Endodermal cell (in vitro differentiated cells): ENCODE results near the gene AIG1. TPM values are rescaled to one million over a fixed set of nuclear protein-coding genes. Genes with fewer than 3 reads are reported as not detected.

ENCODE experiments used
- DNase-seq: peaks from one replicate; pipeline ENCODE4 v3.0.0-alpha.2; 2017
- H3K27ac ChIP-seq: 2 replicates; pipeline ENCODE4 v1.5.1; 2013; ENCODE audit warnings: mild to moderate bottlenecking, low read depth, low read length, moderate library complexity
- H3K27me3 ChIP-seq: 2 replicates; pipeline ENCODE4 v1.6.1; 2013; ENCODE audit warnings: mild to moderate bottlenecking, low read length, moderate library complexity; ENCODE audit not compliant: insufficient read depth, control insufficient read depth, poor library complexity, severe bottlenecking
- H3K36me3 ChIP-seq: 2 replicates; pipeline ENCODE4 v1.7.0; 2013; ENCODE audit warnings: mild to moderate bottlenecking, low read length, moderate library complexity; ENCODE audit not compliant: control insufficient read depth, insufficient read depth
- H3K4me1 ChIP-seq: one replicate; pipeline ENCODE4 v1.7.0; 2013; ENCODE audit warnings: low read length; ENCODE audit not compliant: control insufficient read depth, insufficient read depth
- H3K4me3 ChIP-seq: 2 replicates; pipeline ENCODE4 v1.5.1; 2013; ENCODE audit warnings: mild to moderate bottlenecking, low read length, moderate library complexity
- H3K9ac ChIP-seq: 2 replicates; pipeline ENCODE4 v1.6.1; 2013; ENCODE audit warnings: mild to moderate bottlenecking, low read length, moderate library complexity; ENCODE audit not compliant: poor library complexity, severe bottlenecking; ENCODE audit errors: extremely low read depth
- H3K9me3 ChIP-seq: 2 replicates; pipeline ENCODE4 v1.6.1; 2013; ENCODE audit warnings: mild to moderate bottlenecking, low read length, moderate library complexity; ENCODE audit not compliant: control insufficient read depth
- H3K27ac Mint-ChIP-seq: 2 replicates; pipeline ENCODE4 v1.8.0; 2020; ENCODE audit warnings: mixed read lengths
- H3K27me3 Mint-ChIP-seq: 2 replicates; pipeline ENCODE4 v1.8.0; 2021; ENCODE audit warnings: mild to moderate bottlenecking, mixed read lengths; ENCODE audit not compliant: insufficient read depth
- H3K36me3 Mint-ChIP-seq: 2 replicates; pipeline ENCODE4 v1.8.0; 2020; ENCODE audit warnings: low read depth, mixed read lengths
- H3K4me1 Mint-ChIP-seq: 2 replicates; pipeline ENCODE4 v1.8.0; 2020; ENCODE audit warnings: mixed read lengths
- H3K4me3 Mint-ChIP-seq: 2 replicates; pipeline ENCODE4 v1.8.0; 2020; ENCODE audit warnings: mild to moderate bottlenecking, moderate library complexity, mixed read lengths
- H3K9me3 Mint-ChIP-seq: 2 replicates; pipeline ENCODE4 v1.8.0; 2020; ENCODE audit warnings: mild to moderate bottlenecking, mixed read lengths
- CTCF ChIP-seq: fragments of 200-600 bp; sonication (generic); conservative IDR thresholded peaks from 2 replicates; pipeline ENCODE4 v1.5.0; 2021; ENCODE audit warnings: antibody characterized with exemption, mild to moderate bottlenecking
- WGBS, 2 experiments: methylation state at CpG; one replicate each; pipeline versions ENCODE4 v1.1.5 to v1.1.7; 2013; ENCODE audit warnings: missing lambda C conversion rate in 2 of 2, mixed read lengths in 1 of 2; ENCODE audit not compliant: insufficient coverage in 1 of 2, insufficient read length in 1 of 2; 5-methylcytosine and 5-hydroxymethylcytosine counted together
- total RNA-seq, 2 donors: library from RNA; stranded (reverse); fragmentation: NEBNext Ultra II Directional in 1 of 2; extraction: Animal tissue kit (Norgen Biotek cat#: 25700) in 1 of 2; gene quantifications; 2 replicates in 1 of 2; 3 replicates in 1 of 2; pipeline ENCODE4 v1.2.1, GENCODE V29; 2021

Gene AIG1
- total RNA-seq, 2 donors from 2014 or later = 23.0 to 25.2 TPM

DNA sequence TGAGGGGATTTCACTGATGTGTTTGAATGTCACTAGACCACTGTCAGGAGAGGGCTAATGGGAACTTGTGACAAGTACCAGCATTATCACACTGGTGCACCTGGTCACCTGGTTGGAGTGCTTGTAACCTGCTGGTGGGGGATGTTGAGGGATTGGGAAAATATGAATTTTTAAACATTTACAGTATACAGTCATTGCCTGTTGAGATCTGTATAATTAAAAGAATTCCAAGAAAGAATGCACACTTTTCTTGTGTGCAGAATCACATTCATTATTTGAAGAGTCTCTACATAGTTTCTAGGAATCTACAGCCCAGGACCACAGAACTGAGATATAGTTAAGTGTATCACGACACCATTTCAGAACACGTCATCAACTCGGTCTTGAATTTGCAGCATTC lies 118.4 kb downstream of the AIG1 start:
- Mint-ChIP-seq H3K27me3 (no peaks in the 10 kb centered on the region), H3K4me3 (no peak overlapping the region), H3K27ac (no peak overlapping the region), H3K36me3 (peaks cover 17% of the 10 kb centered on the region), H3K4me1 (no peaks in the 10 kb centered on the region), H3K9me3 (peaks cover 19% of the 10 kb centered on the region)
- TF ChIP-seq CTCF = no peak
- WGBS, 2 experiments = 96 to 100% methylated on average over 3 of the region's 3 CpGs
- Histone ChIP-seq H3K4me3 (no peak overlapping the region), H3K9me3 (peaks cover 21% of the 10 kb centered on the region), H3K4me1 (no peaks in the 10 kb centered on the region), H3K27ac (no peak overlapping the region), H3K27me3 (no peaks in the 10 kb centered on the region), H3K9ac (no peak overlapping the region), H3K36me3 (no peaks in the 10 kb centered on the region)
- DNase-seq = no peak

DNA sequence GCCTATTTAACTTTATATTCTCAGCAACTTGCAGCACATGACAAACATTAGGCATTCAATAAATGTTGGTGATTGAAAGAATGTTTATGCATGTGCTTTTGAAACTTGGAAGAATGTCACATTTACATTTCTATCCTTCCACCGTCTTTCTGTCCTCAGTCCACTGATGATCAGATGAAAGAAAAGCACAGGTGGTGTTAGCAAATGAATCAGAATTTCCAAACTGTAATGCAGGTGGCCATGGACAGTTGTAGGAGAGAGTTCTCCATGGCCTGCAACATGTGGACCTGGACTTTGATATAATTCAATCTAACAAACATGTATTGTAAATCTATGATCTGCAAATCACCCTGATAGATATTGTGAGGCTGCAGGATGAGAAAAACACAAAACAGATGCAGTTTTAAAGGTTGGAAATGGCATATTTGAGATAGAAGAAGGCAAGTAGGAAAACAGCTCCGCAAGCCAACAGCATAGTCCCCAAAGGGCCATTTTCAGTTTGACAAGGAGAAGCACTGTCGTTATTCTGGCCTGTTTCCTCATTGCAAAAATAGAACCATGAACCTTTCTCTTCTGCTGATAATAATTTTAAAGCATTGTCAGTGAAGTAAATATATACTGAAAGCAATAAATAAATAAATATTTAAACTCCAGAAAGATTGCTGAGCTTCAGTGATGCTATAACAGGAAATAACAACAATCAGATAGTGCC lies 119.4 kb downstream of the AIG1 start:
- Histone ChIP-seq H3K4me1 (no peaks in the 10 kb centered on the region), H3K4me3 (no peak overlapping the region), H3K36me3 (no peaks in the 10 kb centered on the region), H3K9ac (no peak overlapping the region), H3K27ac (no peak overlapping the region), H3K9me3 (peaks cover 13% of the 10 kb centered on the region), H3K27me3 (no peaks in the 10 kb centered on the region)
- DNase-seq = no peak
- Mint-ChIP-seq H3K27ac (no peak overlapping the region), H3K36me3 (peaks cover 11% of the 10 kb centered on the region), H3K27me3 (no peaks in the 10 kb centered on the region), H3K4me3 (no peak overlapping the region), H3K9me3 (peaks cover 12% of the 10 kb centered on the region), H3K4me1 (no peaks in the 10 kb centered on the region)
- WGBS, 2 experiments = 91 to 100% methylated on average over 1 to 3 of the region's 3 CpGs
- no peak for TF ChIP-seq CTCF

GRCh38 chr6:143180826-143181225 lies 120.1 kb downstream of the AIG1 start:
- Histone ChIP-seq H3K4me1 (no peaks in the 10 kb centered on the region), H3K9me3 (peaks cover 5% of the 10 kb centered on the region), H3K9ac (no peak overlapping the region), H3K4me3 (no peak overlapping the region), H3K36me3 (no peaks in the 10 kb centered on the region), H3K27ac (no peak overlapping the region), H3K27me3 (no peaks in the 10 kb centered on the region)
- Mint-ChIP-seq H3K4me1 (no peaks in the 10 kb centered on the region), H3K9me3 (peaks cover 6% of the 10 kb centered on the region), H3K27ac (no peak overlapping the region), H3K27me3 (no peaks in the 10 kb centered on the region), H3K36me3 (peaks cover 6% of the 10 kb centered on the region), H3K4me3 (no peak overlapping the region)
- TF ChIP-seq CTCF = no peak
- no peak for DNase-seq
- 93% methylated on average over 2 of the region's 2 CpGs; no CpG with 5 or more reads in 1 of the 2 experiments for WGBS, 2 experiments
